ENCODE measurements around the gene ALK. TPM values are rescaled to one million over a fixed set of nuclear protein-coding genes. Genes with fewer than 3 reads are reported as not detected.

ALK gene
- total and polyA plus RNA-seq, 10 of the 15 experiments (the other 5 are each of a cell fraction or from before 2014, with no cell fraction given) = 0.11 TPM; not detected in 9

DNA sequence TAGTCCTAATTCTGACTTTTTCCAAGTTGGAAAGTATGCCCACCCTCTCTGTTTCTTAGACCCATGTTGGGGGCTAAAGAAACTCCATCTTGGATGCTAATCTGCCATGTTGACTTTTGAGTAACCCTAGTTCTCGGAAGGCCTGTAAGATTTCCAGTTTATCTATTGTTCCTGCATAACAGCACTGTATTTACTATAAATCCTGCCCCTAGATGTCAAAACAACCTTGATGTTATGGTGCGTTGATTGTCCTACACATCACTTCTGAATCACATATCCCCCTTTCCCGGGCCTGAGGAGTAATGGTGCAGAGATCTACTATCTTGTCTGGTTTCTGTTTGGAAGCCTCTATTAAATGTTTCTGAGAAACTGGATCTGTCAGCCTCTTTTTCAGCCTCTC, 116.7 kb downstream of the ALK start:
- in situ Hi-C loops (cut with MboI) = no loop called here
- H3K79me2 ChIP-seq (ENCODE audit: control insufficient read depth, insufficient read depth, low read length) = no peaks in the 10 kb centered on the region
- WGBS (ENCODE audit: insufficient coverage, insufficient replicate concordance, low lambda C conversion rate, missing lambda C conversion rate) = 40% methylated on average over 3 of the region's 3 CpGs

DNA sequence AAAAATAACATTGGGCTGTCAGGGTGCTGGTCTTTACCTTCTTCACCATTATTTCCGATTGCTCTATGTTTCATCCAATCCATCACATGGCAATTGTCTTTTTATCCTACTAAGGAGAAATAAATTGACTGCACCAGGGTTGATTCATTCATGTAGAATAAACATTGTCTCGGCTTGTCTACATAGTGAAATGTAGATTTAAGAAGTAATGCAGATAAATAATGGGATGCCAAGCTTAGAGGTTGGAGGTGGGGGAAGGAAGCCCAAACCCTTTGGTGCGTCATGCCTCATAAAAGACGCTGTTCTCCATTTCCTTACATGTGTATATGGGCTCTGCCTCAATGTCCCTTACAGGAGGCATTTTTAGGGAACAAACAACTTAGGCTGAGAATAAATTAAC, 117.8 kb downstream of the ALK start:
- ATAC-seq = no peak
- TF ChIP-seq, protein P1, sequence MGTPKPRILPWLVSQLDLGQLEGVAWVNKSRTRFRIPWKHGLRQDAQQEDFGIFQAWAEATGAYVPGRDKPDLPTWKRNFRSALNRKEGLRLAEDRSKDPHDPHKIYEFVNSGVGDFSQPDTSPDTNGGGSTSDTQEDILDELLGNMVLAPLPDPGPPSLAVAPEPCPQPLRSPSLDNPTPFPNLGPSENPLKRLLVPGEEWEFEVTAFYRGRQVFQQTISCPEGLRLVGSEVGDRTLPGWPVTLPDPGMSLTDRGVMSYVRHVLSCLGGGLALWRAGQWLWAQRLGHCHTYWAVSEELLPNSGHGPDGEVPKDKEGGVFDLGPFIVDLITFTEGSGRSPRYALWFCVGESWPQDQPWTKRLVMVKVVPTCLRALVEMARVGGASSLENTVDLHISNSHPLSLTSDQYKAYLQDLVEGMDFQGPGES (IDR thresholded peaks at IDR 0.05) = no peak
- no peak for TF ChIP-seq CBFB (IDR thresholded peaks at IDR 0.05; ENCODE audit: low read depth)
- Histone ChIP-seq H3K9ac (ENCODE audit: control insufficient read depth, insufficient read depth, low read length) (no peak overlapping the region), H2AFZ (ENCODE audit: control insufficient read depth, low read depth, low read length) (no peak overlapping the region), H3K4me2 (ENCODE audit: control insufficient read depth, insufficient read depth) (no peak overlapping the region), H3K4me1 (ENCODE audit: control insufficient read depth, insufficient read depth, low read length) (no peaks in the 10 kb centered on the region), H4K20me1 (ENCODE audit: control insufficient read depth, insufficient read depth) (no peaks in the 10 kb centered on the region), H3K27ac (ENCODE audit: control insufficient read depth, insufficient read depth) (no peak overlapping the region), H3K4me3 (no peak overlapping the region), H3K79me2 (ENCODE audit: control insufficient read depth, insufficient read depth, low read length) (no peaks in the 10 kb centered on the region), H3K9me3 (replicated peaks; ENCODE audit: control insufficient read depth, insufficient read depth, low read length) (no peaks in the 10 kb centered on the region), H3K36me3 (ENCODE audit: control insufficient read depth in 2 of 2, insufficient read depth in 2 of 2, low read length in 1 of 2) (no peaks in the 10 kb centered on the region), H3K27me3 (replicated peaks in 1 of 2; ENCODE audit: control insufficient read depth in 2 of 2, insufficient read depth in 2 of 2, low read length in 1 of 2) (no peaks in the 10 kb centered on the region)
- ChIA-PET POLR2A (no interaction called here), CTCF (no interaction called here), RAD21 (ENCODE audit: unreplicated experiment) (no interaction called here), SMC1A (ENCODE audit: uncharacterized antibody, unreplicated experiment) (no interaction called here)
- BruUV-seq (replicated peaks) = no TSS peak
- in situ Hi-C loops (cut with MboI) = no loop called here
- no peak for DNase-seq (ENCODE audit: low read depth, low spot score)
- intact Hi-C loops (cut with micrococcal nuclease; ENCODE audit: unreplicated experiment) = no loop called here
- 53% methylated on average over 4 of the region's 4 CpGs for WGBS (ENCODE audit: insufficient coverage, insufficient replicate concordance, low lambda C conversion rate, missing lambda C conversion rate)
- no peak for FAIRE-seq

More for the DNA sequence above, 116.7 kb downstream of the ALK start:
- RAD21 ChIA-PET (ENCODE audit: unreplicated experiment) = no interaction called here
- FAIRE-seq = no peak
- Histone ChIP-seq H3K27ac (ENCODE audit: control insufficient read depth, insufficient read depth) (no peak overlapping the region), H3K4me2 (ENCODE audit: control insufficient read depth, insufficient read depth) (no peak overlapping the region), H3K4me3 (no peak overlapping the region), H3K36me3 (ENCODE audit: control insufficient read depth in 2 of 2, insufficient read depth in 2 of 2, low read length in 1 of 2) (no peaks in the 10 kb centered on the region), H3K27me3 (replicated peaks in 1 of 2; ENCODE audit: control insufficient read depth in 2 of 2, insufficient read depth in 2 of 2, low read length in 1 of 2) (no peaks in the 10 kb centered on the region), H3K9ac (ENCODE audit: control insufficient read depth, insufficient read depth, low read length) (no peak overlapping the region), H2AFZ (ENCODE audit: control insufficient read depth, low read depth, low read length) (no peak overlapping the region), H3K4me1 (ENCODE audit: control insufficient read depth, insufficient read depth, low read length) (no peaks in the 10 kb centered on the region), H4K20me1 (ENCODE audit: control insufficient read depth, insufficient read depth) (no peaks in the 10 kb centered on the region), H3K9me3 (replicated peaks; ENCODE audit: control insufficient read depth, insufficient read depth, low read length) (no peaks in the 10 kb centered on the region)
- SMC1A ChIA-PET (ENCODE audit: uncharacterized antibody, unreplicated experiment) = no interaction called here
- TF ChIP-seq SREBF2 (IDR thresholded peaks at IDR 0.05; ENCODE audit: low read length) (no peak), RAD21 (IDR thresholded peaks at IDR 0.05; ENCODE audit: insufficient read depth, low read depth, low read length) (no peak)
- ATAC-seq = no peak
- CTCF ChIA-PET = no interaction called here
- POLR2A ChIA-PET = no interaction called here
- no TSS peak for BruUV-seq (replicated peaks)
- intact Hi-C loops (cut with micrococcal nuclease; ENCODE audit: unreplicated experiment) = no loop called here
- no peak for DNase-seq (ENCODE audit: low read depth, low spot score)

Data from GM12878 (cell line).